BLaER1 treated with 17β-estradiol and CSF1 and Interleukin-3, amounts not matched to agents 10 nM and 100 nM (cell line): Measurements from ENCODE around the gene CFAP61.
"Not testable (repeated sequence)": the region's sequence is repeated elsewhere in the genome, so short reads cannot be mapped to it uniquely, and the experiment has no call there.

Source experiments
- H3K27ac ChIP-seq, 11 experiments: shearing (Covaris generic); formaldehyde crosslinking; 2 replicates each; pipeline ENCODE4 v1.8.1; 2022
- H3K27me3 ChIP-seq, 11 experiments: shearing (Covaris generic); formaldehyde crosslinking; 2 replicates each; pipeline ENCODE4 v1.8.1; 2022
- H3K36me3 ChIP-seq, 11 experiments: shearing (Covaris generic); formaldehyde crosslinking; 2 replicates each; pipeline ENCODE4 v1.8.1; 2022
- H3K4me1 ChIP-seq, 10 experiments: shearing (Covaris generic); formaldehyde crosslinking; 2 replicates each; pipeline ENCODE4 v1.8.1; 2022
- H3K4me2 ChIP-seq, 11 experiments: shearing (Covaris generic); formaldehyde crosslinking; 2 replicates each; pipeline ENCODE4 v1.8.1; 2022
- H3K4me3 ChIP-seq, 10 experiments: shearing (Covaris generic); formaldehyde crosslinking; 2 replicates each; pipeline ENCODE4 v1.8.1; 2022
- H3K9ac ChIP-seq, 11 experiments: shearing (Covaris generic); formaldehyde crosslinking; 2 replicates each; pipeline ENCODE4 v1.8.1; 2022
- H3K9me3 ChIP-seq, 11 experiments: shearing (Covaris generic); formaldehyde crosslinking; replicated peaks in 1 of 11; 2 replicates each; pipeline ENCODE4 v1.8.1; 2022
- H4K20me1 ChIP-seq, 11 experiments: shearing (Covaris generic); formaldehyde crosslinking; 2 replicates each; pipeline ENCODE4 v1.8.1; 2022
- Cebpa-rat ChIP-seq, 11 experiments: shearing (Covaris generic); IDR thresholded peaks; 2 replicates each; pipeline ENCODE4 v1.8.1; 2022

The CFAP61 gene

GRCh38 chr20:20092827-20093226 is 40.5 kb downstream of the CFAP61 start:
- H3K4me3 ChIP-seq, result no peak overlapping the region
- H3K4me2 ChIP-seq, result no peak overlapping the region
- no peaks in the 10 kb centered on the region for H4K20me1 ChIP-seq
- no peaks in the 10 kb centered on the region for H3K9me3 ChIP-seq
- H3K9ac ChIP-seq, result no peak overlapping the region
- no peaks in the 10 kb centered on the region for H3K27me3 ChIP-seq
- no peak for TF ChIP-seq Cebpa-rat (IDR thresholded peaks at IDR 0.05)
- H3K27ac ChIP-seq, result no peak overlapping the region
- no peaks in the 10 kb centered on the region for H3K36me3 ChIP-seq
- peaks cover 0 to 39% (median 19%) of the 10 kb centered on the region in 10 experiments; a peak in 14 of 20 replicates for H3K4me1 ChIP-seq

GRCh38 chr20:20094410-20094809 is 42.1 kb downstream of the CFAP61 start:
- Histone ChIP-seq H3K27me3 (no peaks in the 10 kb centered on the region), H4K20me1 (no peaks in the 10 kb centered on the region), H3K4me3 (no peak overlapping the region), H3K27ac (peak overlapping the region in 3 of 11 experiments; percentile 10 to 57 (median 42); a peak in 3 of 22 replicates), H3K36me3 (no peaks in the 10 kb centered on the region), H3K4me2 (peak overlapping the region; percentile 7 to 63 (median 40); a peak in 20 of 22 replicates), H3K9me3 (no peaks in the 10 kb centered on the region), H3K9ac (peak overlapping the region in 4 of 11 experiments; percentile 19 to 43 (median 32); a peak in 4 of 22 replicates), H3K4me1 (peaks cover 0 to 26% (median 11%) of the 10 kb centered on the region in 10 experiments; a peak in 13 of 20 replicates)
- peak in 3 of 11 experiments; percentile 43 to 79 (median 43); a peak in 2 of 22 replicates for TF ChIP-seq Cebpa-rat (IDR thresholded peaks at IDR 0.05)

GRCh38 chr20:20095114-20095872 is 43.0 kb downstream of the CFAP61 start:
- H3K9me3 ChIP-seq, result no peaks in the 10 kb centered on the region
- TF ChIP-seq Cebpa-rat (IDR thresholded peaks at IDR 0.05), result no peak
- peak overlapping the region in 3 of 11 experiments; percentile 56 to 63 (median 61); a peak in 5 of 22 replicates for H3K4me2 ChIP-seq
- peaks cover 0 to 19% (median 9%) of the 10 kb centered on the region in 10 experiments; a peak in 13 of 20 replicates for H3K4me1 ChIP-seq
- no peaks in the 10 kb centered on the region for H3K27me3 ChIP-seq
- H3K27ac ChIP-seq, result peak overlapping the region in 2 of 11 experiments; percentile 10 to 57; a peak in 2 of 22 replicates
- H3K36me3 ChIP-seq, result no peaks in the 10 kb centered on the region
- no peak overlapping the region for H3K9ac ChIP-seq
- H4K20me1 ChIP-seq, result no peaks in the 10 kb centered on the region
- H3K4me3 ChIP-seq, result no peak overlapping the region

- Histone ChIP-seq H3K4me1 (peaks cover 0 to 19% (median 9%) of the 10 kb centered on the region in 10 experiments; a peak in 13 of 20 replicates), H3K4me3 (no peak overlapping the region), H3K9ac (no peak overlapping the region), H3K27ac (no peak overlapping the region), H3K27me3 (no peaks in the 10 kb centered on the region), H4K20me1 (no peaks in the 10 kb centered on the region), H3K4me2 (no peak overlapping the region), H3K9me3 (no peaks in the 10 kb centered on the region), H3K36me3 (no peaks in the 10 kb centered on the region)
- no peak for TF ChIP-seq Cebpa-rat (IDR thresholded peaks at IDR 0.05)
These were observed 44.1 kb downstream of the CFAP61 start for GRCh38 chr20:20096421-20096820.

- Histone ChIP-seq H3K9ac (no peak overlapping the region), H3K27me3 (no peaks in the 10 kb centered on the region), H3K9me3 (no peaks in the 10 kb centered on the region; a peak in 1 of 22 replicates), H3K27ac (no peak overlapping the region), H3K4me1 (no peaks in the 10 kb centered on the region), H4K20me1 (no peaks in the 10 kb centered on the region), H3K36me3 (no peaks in the 10 kb centered on the region), H3K4me2 (no peak overlapping the region), H3K4me3 (no peak overlapping the region)
- TF ChIP-seq Cebpa-rat (IDR thresholded peaks at IDR 0.05), result no peak
These were observed 48.5 kb downstream of the CFAP61 start for GRCh38 chr20:20100881-20101280.

GRCh38 chr20:20102163-20102562 is 49.8 kb downstream of the CFAP61 start:
- H3K27me3 ChIP-seq, result no peaks in the 10 kb centered on the region
- no peaks in the 10 kb centered on the region for H3K4me1 ChIP-seq
- H3K27ac ChIP-seq, result no peak overlapping the region
- H3K36me3 ChIP-seq, result no peaks in the 10 kb centered on the region
- H3K4me2 ChIP-seq, result no peak overlapping the region
- no peak overlapping the region for H3K4me3 ChIP-seq
- TF ChIP-seq Cebpa-rat (IDR thresholded peaks at IDR 0.05), result no peak
- no peak overlapping the region for H3K9ac ChIP-seq
- H4K20me1 ChIP-seq, result no peaks in the 10 kb centered on the region
- no peaks in the 10 kb centered on the region; a peak in 1 of 22 replicates for H3K9me3 ChIP-seq

- TF ChIP-seq Cebpa-rat (IDR thresholded peaks at IDR 0.05), result no peak
- no peaks in the 10 kb centered on the region for H3K4me1 ChIP-seq
These were observed 50.5 kb downstream of the CFAP61 start for GRCh38 chr20:20102716-20103258.

GRCh38 chr20:20103486-20103885 is 51.2 kb downstream of the CFAP61 start:
- H3K9ac ChIP-seq, result no peak overlapping the region
- H3K4me3 ChIP-seq, result no peak overlapping the region
- H3K4me1 ChIP-seq, result no peaks in the 10 kb centered on the region
- TF ChIP-seq Cebpa-rat (IDR thresholded peaks at IDR 0.05), result no peak
- no peaks in the 10 kb centered on the region for H3K27me3 ChIP-seq
- no peaks in the 10 kb centered on the region for H3K36me3 ChIP-seq
- no peaks in the 10 kb centered on the region; a peak in 1 of 22 replicates for H3K9me3 ChIP-seq
- no peaks in the 10 kb centered on the region for H4K20me1 ChIP-seq
- H3K27ac ChIP-seq, result no peak overlapping the region
- no peak overlapping the region for H3K4me2 ChIP-seq

More at GRCh38 chr20:20102716-20103258, 50.5 kb downstream of the CFAP61 start:
- H3K27me3 ChIP-seq, result no peaks in the 10 kb centered on the region
- no peaks in the 10 kb centered on the region for H4K20me1 ChIP-seq
- no peak overlapping the region for H3K4me3 ChIP-seq
- no peaks in the 10 kb centered on the region; a peak in 1 of 22 replicates for H3K9me3 ChIP-seq
- no peaks in the 10 kb centered on the region for H3K36me3 ChIP-seq
- H3K4me2 ChIP-seq, result no peak overlapping the region
- no peak overlapping the region for H3K9ac ChIP-seq
- no peak overlapping the region for H3K27ac ChIP-seq

GRCh38 chr20:20123187-20123586 is 70.9 kb downstream of the CFAP61 start:
- peaks cover 50 to 76% (median 59%) of the 10 kb centered on the region in 11 experiments for H3K9me3 ChIP-seq

More at GRCh38 chr20:20123187-20123586, 70.9 kb downstream of the CFAP61 start:
- not testable (repeated sequence) for H3K4me2 ChIP-seq, H3K36me3 ChIP-seq, H3K27ac ChIP-seq, H3K4me3 ChIP-seq, H4K20me1 ChIP-seq, H3K27me3 ChIP-seq, H3K9ac ChIP-seq
- peaks cover 0 to 11% (median 0%) of the 10 kb centered on the region in 10 experiments; a peak in 3 of 20 replicates for H3K4me1 ChIP-seq
